Nephron progenitor cell (in vitro differentiated cells): ENCODE results near the gene RNF220.

Experiments used
- DNase-seq: peaks from one replicate; pipeline ENCODE4 v3.0.0; 2021
- H3K27ac Mint-ChIP-seq: 2 replicates; pipeline ENCODE4 v1.8.0; 2021; ENCODE audit warnings: mild to moderate bottlenecking, moderate library complexity, mixed read lengths
- H3K27me3 Mint-ChIP-seq: 2 replicates; pipeline ENCODE4 v1.8.0; 2021; ENCODE audit warnings: mild to moderate bottlenecking, low read depth, mixed read lengths; ENCODE audit not compliant: poor library complexity
- H3K36me3 Mint-ChIP-seq: 2 replicates; pipeline ENCODE4 v1.8.0; 2021; ENCODE audit warnings: low read depth, mixed read lengths
- H3K4me1 Mint-ChIP-seq: 2 replicates; pipeline ENCODE4 v1.8.0; 2021; ENCODE audit warnings: mixed read lengths
- H3K4me3 Mint-ChIP-seq: 2 replicates; pipeline ENCODE4 v1.8.0; 2021; ENCODE audit warnings: mild to moderate bottlenecking, moderate library complexity, mixed read lengths
- H3K9me3 Mint-ChIP-seq: 2 replicates; pipeline ENCODE4 v1.8.0; 2021; ENCODE audit warnings: mild to moderate bottlenecking, moderate library complexity, mixed read lengths
- CTCF ChIP-seq: fragments of 200-600 bp; sonication (generic); IDR thresholded peaks from 2 replicates; pipeline ENCODE4 v1.5.0; 2021; ENCODE audit warnings: antibody characterized with exemption

Gene RNF220

GRCh38 chr1:44467566-44467965 is 62.5 kb downstream of the RNF220 start:
- H3K9me3 Mint-ChIP-seq = peaks cover 36% of the 10 kb centered on the region
- no peak for TF ChIP-seq CTCF
- H3K4me1 Mint-ChIP-seq = peaks cover 3% of the 10 kb centered on the region
- H3K27me3 Mint-ChIP-seq = no peaks in the 10 kb centered on the region
- DNase-seq = no peak
- no peak overlapping the region for H3K27ac Mint-ChIP-seq
- peaks cover 64% of the 10 kb centered on the region for H3K36me3 Mint-ChIP-seq
- H3K4me3 Mint-ChIP-seq = no peak overlapping the region

- no peak for TF ChIP-seq CTCF
- H3K27ac Mint-ChIP-seq = no peak overlapping the region
- H3K9me3 Mint-ChIP-seq = peaks cover 15% of the 10 kb centered on the region
- no peak for DNase-seq
- peaks cover 15% of the 10 kb centered on the region for H3K4me1 Mint-ChIP-seq
- no peak overlapping the region for H3K4me3 Mint-ChIP-seq
- no peaks in the 10 kb centered on the region for H3K27me3 Mint-ChIP-seq
- H3K36me3 Mint-ChIP-seq = peaks cover 31% of the 10 kb centered on the region
Observed at GRCh38 chr1:44471911-44472453, 66.9 kb downstream of the RNF220 start.

- peak overlapping the region; percentile 75 for H3K27ac Mint-ChIP-seq
- H3K9me3 Mint-ChIP-seq = peaks cover 11% of the 10 kb centered on the region
- no peak for TF ChIP-seq CTCF
- H3K4me1 Mint-ChIP-seq = peaks cover 15% of the 10 kb centered on the region
- DNase-seq = no peak
- peaks cover 22% of the 10 kb centered on the region for H3K36me3 Mint-ChIP-seq
- no peaks in the 10 kb centered on the region for H3K27me3 Mint-ChIP-seq
- H3K4me3 Mint-ChIP-seq = no peak overlapping the region
Observed at GRCh38 chr1:44472620-44473525, 67.8 kb downstream of the RNF220 start.

GRCh38 chr1:44476891-44477290 is 71.8 kb downstream of the RNF220 start:
- no peaks in the 10 kb centered on the region for H3K27me3 Mint-ChIP-seq
- H3K27ac Mint-ChIP-seq = no peak overlapping the region
- no peak for TF ChIP-seq CTCF
- no peak for DNase-seq
- peaks cover 7% of the 10 kb centered on the region for H3K9me3 Mint-ChIP-seq
- H3K4me1 Mint-ChIP-seq = peaks cover 20% of the 10 kb centered on the region
- H3K36me3 Mint-ChIP-seq = peaks cover 9% of the 10 kb centered on the region
- H3K4me3 Mint-ChIP-seq = no peak overlapping the region

- Mint-ChIP-seq H3K9me3 (no peaks in the 10 kb centered on the region), H3K27me3 (no peaks in the 10 kb centered on the region), H3K4me1 (peaks cover 41% of the 10 kb centered on the region), H3K27ac (no peak overlapping the region), H3K36me3 (no peaks in the 10 kb centered on the region), H3K4me3 (no peak overlapping the region)
- TF ChIP-seq CTCF = no peak
- DNase-seq = no peak
Observed at GRCh38 chr1:44481701-44482100, 76.6 kb downstream of the RNF220 start.
